Suppressor macrophage (primary cell): ENCODE data around the gene DGKZ.

ENCODE experiments used
- DNase-seq, 4 experiments: peaks; one replicate each; pipeline ENCODE4 v3.0.0-alpha.2; 2020 to 2022

The DGKZ gene

DNA sequence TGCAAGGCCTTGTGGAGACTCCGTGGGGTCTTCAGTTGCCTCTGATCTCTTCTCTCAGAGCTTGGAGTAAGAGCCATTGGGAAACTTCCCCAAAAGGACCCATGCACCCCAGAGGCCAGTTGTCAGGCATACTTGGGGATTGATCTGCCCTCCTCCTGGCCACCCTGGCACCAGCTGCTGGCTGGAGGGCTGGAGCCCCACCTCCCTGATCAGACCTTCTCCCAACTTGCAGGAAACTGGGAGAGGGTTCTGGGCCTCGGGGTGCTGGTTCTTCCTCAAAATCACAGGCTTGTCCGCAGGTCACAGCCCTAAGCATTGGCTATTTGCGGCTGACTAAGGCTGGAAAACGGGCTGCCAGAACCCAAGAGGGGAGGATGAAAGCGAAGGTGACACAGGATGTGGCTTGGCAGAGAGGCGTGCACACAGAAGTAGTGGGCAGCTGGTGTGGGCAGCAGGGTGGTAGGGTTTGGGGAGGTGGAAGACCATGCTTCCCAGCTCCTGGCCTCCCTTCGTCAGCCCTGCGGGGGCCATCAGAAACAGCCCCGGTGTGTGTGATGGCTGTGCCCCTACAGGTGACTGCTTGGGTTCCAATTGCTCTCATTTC, 1.3 kb upstream of the DGKZ start:
- peak; percentile 62 to 76 (median 74) for DNase-seq

DNA sequence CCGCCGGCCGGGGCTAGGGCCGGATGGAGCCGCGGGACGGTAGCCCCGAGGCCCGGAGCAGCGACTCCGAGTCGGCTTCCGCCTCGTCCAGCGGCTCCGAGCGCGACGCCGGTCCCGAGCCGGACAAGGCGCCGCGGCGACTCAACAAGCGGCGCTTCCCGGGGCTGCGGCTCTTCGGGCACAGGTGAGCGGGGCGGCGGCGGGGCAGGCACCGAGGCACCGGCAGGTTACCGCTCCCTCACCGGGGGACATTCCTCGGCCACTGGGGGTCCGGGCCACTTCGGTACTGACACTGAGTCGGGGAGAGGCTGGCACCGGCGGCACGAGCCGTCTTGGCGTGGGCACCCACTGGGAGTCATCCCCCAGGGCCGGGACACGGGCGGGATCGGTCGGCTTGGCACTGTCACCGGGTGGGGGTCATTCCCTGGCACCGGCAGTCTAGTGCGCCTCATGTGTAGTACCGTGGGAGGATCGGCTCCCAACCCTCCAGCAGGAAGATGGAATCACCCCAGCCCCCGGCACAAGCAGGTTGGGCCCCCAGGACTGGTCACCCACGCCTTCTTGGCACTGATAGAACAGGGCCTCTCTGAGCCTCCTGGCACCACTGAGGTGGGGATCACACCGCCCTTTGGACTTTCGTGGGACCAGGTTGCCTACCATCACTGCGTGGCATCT, 511 bp downstream of the DGKZ start:
- no peak for DNase-seq

DNA sequence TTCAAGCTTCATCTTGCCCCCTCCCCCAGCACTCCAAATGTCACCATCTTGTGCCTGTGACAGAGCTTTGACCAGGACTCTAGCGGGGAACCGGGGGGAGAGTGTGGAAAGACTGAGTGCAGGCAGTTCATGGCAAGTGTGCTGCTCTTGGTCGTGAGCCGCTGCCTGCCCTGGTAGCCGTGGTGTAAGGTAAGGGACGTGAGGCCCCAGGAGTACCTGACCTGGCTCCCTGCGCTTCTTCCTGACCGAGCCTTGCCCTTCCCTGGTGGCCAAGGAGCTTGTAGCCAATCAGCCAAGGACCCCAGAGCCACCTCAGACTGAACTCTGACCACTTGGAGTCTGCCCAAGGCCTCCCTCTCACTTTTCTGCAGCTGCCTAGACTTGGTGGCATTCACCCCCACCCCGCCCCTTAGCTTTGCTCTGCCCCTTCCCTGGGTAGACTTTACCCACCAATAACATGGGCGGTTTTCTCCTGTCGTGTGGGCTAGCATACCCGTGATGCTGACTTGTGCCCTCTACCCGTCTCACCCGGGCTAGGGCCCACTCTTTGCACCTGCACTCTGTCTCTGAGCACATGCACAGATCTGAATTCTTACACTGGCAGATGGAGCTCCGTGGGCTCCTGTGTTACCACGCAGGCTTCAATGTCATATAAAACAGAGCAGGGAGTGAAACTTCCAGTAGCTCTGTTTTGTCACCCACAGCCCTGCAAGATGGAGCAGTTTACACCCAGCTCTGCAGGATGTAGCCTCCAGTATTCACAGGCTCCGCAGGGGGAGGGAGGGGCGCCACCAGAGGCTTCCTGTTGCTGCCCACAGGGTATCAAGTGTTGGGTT, 1.5 kb downstream of the DGKZ start:
- no peak for DNase-seq

DNA sequence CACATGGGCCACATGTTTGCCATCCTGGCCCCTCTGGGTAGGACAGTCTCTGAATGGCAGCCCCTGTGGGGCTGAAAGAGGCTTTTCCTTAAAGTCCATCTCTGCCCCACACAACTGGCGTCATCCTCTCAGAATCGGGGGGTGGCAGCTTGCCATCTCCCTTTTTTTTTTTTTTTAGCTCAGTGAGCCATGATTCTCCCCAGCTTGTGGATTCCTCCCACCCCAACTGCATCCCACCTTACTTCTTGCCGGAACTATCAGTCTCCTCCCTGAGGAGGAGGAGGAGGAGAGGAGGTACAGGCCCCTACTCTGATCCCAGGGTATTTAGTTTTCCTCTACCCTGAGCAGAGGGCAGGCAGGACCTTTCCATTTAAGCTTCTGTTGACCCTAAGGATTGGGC, 3.4 kb downstream of the DGKZ start:
- DNase-seq = no peak

DNA sequence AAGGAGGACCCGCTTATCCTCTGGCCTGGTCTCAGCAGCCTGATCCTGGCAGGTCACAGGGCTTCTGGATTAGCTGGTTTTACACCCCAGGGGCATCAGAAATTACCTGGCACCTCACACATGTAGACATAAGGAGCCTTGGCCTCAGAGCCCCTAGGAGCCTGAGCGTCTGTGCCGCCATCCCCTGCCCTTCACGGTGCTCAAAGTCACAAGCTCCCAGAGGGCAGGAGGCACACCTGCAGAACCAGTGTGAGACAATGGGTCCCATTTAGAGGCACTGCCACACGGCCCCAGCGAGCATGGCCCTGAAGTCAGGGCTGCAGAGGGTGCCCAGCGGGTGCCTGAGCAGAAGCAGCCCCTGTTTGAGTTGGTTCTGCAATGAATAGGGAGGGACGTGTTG, 3.9 kb downstream of the DGKZ start:
- no peak for DNase-seq

DNA sequence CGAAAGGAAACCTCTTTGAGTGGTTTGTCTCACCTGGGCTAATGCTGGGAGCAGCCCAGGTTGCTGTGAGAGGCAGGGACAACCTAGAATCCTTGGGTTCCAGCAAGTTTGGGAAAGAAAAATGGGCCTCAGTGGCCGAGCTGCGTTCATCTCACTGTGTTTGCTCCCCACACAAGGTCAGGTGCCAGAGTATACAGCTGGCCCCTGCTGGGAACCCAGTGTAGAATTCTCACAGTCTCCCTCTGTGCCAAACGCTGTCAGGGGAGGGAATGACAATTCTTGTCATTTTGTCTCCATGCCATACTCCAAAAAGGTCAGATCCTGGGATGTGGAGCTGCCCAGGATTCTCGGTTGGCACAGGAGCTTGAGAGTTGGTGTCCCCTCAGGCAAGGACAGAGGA, 4.3 kb downstream of the DGKZ start:
- no peak for DNase-seq

DNA sequence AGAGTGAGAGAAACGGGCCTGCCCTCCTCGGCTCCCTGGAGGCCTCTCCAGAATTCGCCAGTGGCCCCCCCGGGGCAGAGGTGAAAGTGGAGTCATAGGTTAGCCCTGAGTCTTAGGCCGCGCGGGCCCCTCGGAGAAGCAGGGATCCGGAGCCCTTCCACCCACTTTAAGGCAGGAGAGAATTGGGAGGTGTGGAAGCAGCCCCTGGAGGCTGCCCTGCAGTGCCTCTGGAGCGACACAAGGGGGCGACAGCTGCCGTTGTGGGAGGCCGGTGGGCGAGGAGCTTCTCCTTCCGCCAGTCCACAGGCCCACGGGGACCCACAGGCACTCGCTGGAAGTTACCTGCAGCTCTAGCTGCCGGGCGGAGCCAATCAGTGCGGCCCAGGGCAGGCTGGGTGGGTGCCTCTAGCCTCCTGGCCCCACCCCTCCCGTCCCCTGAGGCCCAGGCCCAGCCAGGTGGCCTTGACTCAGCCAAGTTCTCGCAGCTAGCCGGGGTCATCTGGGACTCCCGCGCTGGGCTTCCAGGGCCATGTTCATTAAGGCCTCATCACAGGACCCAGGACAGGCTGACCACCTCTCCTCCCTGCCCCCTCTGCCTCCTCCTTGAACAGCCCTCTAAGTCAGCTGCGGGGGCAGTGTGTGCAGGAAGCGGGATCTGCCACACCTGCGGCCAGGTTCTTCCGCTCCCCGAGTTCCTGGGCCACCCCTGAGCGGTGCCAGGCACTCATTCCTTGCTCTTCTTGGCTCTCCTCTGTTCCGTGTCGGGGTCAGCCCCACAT, 5.0 kb downstream of the DGKZ start:
- peak; percentile 70 to 83 (median 77) for DNase-seq

DNA sequence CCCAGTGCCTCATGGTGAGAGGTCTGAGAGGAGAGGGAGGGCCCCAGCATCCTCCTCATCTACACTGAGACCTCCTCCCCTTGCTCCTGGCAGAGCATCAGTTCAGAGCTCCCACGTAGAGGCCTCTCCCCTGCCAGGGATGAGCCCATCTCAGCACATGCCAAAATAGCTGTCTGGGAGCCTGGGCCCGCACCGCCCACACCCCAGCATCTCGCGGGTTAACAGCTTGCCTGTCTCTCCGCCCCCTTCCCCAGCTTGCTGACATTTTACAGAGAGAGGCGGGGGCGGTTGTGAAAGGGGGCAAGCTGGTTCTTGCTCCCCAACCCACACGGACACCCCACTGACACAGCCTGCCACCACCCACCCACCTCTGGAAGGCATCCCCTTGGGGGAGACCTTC, 6.4 kb downstream of the DGKZ start:
- peak; percentile 51 to 70 (median 68) for DNase-seq

DNA sequence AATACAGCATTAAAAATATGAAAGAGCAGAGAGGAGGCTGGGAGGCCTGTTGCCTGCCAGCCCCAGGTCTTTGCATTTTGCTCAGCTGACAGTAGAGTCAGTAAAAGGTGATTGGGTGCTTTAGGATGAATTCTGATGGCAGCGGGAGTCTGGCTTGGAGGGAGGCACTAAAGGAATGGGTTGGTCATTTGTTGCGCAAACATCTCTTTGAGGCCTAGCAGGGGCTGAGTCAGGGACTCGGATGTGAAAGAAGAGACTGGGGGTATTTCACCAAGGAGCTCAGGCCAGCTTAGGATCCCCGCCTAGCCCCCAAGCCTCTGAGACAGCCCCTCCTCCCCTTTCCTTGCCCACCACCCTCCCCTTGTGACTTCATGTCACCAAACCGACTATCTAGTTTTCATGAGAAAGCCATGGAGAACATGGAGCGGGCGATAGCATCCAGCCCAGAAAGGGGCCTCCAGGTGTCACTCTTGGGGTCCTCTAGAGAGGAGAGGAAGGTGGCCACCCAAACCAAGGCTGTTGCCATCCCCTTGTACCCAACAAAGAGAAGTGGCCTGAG, 9.7 kb downstream of the DGKZ start:
- DNase-seq = peak in 3 of 4 experiments; percentile 66 to 79 (median 73)

DNA sequence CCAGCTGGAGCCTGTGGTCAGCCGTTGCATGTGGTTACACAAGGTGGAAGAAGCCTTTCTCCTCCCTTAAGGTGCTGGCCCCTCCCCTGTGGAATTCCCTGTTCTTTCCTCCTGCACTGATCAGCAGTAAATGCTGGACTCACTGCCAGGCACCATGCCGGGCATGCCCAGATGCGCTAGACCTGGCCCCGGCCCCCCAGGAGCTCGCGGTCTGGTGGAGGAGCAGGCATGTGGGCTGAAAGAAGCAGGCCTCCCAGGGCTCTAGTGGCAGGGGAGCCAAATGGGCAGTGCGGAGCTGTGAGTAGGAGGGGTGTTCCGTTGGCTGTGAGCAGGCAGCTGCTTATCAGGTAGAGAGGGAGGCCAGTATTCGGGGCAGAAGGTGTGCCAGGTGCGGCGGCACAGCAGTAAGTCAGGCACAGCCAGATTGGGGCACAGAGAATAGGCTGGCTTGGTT, 10.2 kb downstream of the DGKZ start:
- DNase-seq = peak in 1 of 4 experiments; percentile 40

DNA sequence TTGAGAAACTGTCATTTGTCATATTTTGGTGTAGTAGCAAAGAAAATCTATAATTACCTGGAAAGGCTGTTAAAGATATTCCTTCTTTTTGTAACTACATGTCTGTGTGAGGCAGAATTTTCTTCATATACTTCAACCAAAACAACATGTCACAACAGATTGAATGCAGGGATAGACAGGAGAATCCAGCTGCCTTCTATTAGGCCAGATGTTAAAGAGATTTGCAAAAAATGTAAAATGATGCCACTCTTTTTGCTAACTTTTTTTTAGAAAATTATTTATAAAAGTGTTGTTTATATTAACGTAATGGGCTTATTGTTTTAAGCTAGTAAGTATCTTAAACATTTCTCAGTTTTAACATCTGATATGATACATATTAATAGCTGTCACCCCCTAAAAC, 12.7 kb downstream of the DGKZ start:
- no peak for DNase-seq

DNA sequence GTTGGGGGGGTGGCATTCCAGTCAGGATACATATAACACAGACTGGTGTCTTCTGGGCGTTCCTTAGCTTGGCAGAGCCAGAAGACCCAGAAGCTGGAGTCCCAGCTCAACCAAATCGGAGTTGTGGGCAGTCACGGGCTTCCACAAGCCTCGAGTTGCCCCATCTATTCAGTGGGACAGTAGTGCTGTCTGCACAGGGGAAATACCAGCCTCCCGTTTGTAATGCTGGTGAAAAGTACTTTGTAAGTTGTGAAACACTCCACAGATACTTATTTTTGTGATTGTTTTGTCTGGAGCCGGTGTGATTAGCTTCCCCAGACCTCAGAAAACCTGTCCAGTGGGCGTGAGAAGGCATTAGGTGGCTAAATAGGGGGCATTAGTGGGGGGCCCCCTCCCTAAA, 13.6 kb downstream of the DGKZ start:
- peak; percentile 76 to 88 (median 82) for DNase-seq

DNA sequence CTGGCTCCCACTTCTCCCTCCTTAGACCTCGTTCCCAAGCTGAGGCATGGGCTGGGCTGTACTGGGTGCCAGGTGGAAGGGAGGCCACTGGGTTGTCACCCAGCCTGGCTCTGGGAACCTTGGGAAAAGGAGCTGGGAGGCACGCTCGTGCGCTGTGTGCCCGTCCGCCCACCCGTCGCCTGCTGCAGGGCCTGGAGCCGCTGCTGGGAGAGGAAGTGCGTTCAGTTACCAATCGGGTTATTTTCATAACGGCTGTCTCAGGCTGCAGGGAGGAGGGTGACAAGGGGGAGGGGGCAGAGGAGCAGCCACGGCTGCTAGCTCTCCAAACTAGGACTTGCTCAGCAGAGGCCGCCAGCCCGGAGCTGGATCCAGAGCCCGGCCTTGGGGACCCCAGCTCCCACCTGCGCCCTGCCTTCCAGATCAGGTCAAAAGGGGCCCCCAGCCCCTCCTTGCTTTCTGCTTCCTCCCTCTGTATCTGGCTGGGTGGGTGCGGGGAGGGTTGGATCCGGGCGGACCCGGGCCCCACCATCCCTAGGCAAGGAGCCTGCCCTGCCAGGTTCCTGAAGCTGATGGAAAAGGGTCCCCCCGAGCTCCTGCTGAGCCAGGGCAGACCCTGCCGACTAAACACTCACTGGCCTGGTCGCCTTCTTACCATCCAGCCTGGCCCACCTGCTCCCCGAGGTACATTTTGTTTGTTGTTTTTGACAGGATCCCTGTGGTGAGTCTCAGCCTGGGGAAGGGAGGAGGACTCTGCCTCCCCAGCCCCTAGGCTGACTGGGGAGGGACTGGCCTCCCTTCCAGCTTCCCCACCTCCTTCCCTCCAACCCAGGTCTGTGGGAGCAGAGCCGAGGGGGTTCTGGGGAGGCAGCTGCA, 14.3 kb downstream of the DGKZ start:
- DNase-seq = peak; percentile 89 to 95 (median 95)

DNA sequence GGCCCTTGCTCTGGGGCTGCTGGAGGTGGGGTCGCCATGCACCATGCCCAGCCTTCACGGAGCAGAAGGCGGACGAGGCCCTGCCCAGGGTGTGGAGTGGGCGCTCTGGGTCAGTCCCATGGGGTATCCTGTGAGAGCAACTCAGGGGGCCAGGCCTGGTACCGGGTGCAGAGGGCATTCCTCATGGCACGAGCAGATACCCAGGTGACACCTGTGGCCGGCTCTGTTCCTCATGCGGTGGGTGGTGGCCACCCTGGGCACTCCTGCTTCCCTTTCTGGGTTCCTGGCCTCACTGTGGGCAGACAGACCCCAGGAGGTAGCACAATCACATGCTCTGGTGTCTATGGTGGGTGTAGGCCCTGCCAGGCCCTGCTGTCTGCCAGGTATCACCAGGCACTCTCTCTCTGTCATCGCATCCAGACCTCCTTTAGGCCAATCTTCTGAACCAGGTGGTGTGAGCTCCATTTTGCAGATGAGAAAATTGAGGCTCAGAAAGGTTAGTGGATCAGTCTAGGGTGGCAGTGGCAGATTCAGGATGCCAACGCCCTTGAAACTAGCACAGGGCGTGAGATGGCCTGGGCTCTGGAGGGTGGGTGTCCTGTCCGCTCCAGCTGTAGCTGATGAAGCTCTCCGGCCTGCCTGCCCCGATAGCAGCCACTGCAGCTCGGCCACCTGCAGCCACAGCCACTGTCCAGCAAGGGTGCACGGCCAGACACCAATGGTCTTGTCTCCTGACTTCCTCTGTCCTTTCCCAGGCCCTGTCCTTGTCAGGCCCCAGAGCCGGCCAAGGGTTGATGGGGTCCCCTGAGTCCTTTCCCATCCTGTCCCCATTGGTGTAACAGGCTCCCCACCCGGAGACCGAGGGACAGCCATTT, 15.1 kb downstream of the DGKZ start:
- peak in 1 of 4 experiments; percentile 54 for DNase-seq

DNA sequence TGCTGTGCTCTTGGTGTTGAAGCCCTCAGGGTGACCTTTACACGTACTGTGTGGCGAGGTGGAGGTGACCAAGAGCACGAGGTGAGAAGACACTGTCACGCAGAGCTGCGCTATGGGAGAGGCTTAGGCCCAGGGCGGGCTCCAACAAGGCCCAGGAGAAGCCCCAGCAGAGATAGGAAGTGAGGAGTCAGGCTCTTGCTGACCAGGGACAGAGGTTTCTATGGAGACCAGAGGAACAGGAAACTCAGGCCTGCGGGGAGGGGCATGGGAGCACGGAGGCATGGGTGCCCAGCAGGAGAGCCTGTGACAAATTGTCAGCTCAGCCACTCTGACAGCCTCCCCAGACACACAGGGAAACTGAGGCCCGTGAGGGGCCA, 15.8 kb downstream of the DGKZ start:
- DNase-seq = peak; percentile 91 to 97 (median 95)

DNA sequence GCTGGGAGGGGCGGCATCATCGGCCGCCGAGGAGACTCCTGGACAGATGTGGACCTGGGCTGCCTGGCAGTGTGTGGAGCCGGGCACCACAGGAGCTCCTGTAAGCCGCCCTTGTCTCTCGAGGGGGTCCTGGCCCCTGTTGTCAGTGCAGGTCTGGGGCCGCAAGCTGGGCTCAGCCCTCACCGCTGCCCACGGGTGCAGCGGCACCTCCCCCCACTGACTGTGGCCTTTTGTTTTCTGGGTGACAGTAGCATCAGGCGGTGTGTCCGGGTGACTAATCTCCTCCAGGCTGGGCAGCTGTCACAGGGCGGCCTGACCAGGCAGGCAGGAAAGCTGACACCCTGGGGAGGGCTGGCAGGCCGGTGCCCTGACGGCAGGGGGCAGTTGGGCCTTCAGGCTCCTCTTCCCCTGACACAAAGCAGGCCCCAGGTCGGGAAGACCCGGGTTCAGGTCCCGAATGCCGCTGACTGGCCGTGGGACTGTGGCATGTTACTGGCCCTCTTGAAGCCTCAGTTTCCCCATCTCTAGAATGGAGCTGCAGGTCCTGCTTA, 16.3 kb downstream of the DGKZ start:
- peak; percentile 86 to 94 (median 92) for DNase-seq

DNA sequence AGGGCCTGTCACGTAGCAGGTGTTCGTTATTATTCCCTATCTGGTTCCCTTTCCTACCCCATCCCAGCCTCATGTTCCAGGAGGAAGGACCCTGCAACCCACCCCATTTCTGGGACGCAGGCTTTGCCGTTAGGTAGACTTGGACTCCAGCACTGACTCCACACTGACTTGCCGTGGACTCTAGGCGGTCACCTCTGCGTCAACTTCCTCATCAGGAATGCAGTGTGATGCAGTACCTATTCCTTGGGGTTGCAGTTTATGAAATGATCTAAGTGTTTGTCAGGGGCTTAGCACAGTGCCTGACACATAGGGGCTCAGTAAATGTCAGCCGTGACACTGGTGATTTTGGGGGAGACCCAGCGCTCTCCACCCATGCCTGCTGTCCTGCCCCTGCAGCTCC, 16.8 kb downstream of the DGKZ start:
- peak; percentile 46 to 64 (median 54) for DNase-seq

DNA sequence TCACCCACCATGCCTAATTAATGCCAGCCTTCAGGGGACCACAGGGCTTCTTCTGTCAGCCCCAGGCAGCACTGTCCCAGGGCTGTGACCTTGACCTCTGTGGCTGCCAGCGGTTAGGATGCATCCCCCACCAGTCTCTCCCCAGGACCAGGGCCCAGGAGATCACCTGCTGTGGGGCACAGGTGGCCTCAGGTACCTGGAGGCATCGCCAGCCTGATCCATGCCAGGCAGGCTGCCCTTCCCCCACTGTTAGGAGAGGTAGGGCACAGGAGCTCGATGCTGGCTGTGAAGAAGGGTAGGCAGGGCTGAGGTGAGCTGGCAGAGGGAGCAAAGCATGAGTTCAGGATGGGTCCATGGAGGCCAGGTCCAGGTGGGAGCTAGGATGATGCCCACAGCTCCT, 17.5 kb downstream of the DGKZ start:
- no peak for DNase-seq

DNA sequence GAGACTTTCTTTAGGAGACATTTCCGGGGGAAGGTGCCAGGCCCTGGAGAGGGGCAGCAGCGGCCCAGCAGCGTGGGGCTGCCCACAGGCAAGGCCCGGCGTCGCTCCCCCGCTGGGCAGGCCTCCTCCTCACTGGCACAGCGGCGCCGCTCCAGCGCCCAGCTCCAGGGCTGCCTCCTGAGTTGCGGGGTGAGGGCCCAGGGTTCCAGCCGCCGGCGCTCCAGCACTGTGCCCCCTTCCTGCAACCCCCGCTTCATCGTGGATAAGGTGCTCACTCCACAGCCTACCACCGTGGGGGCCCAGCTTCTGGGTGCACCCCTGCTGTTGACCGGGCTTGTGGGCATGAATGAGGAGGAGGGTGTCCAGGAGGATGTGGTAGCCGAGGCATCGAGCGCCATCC, 19.0 kb downstream of the DGKZ start:
- DNase-seq = no peak

DNA sequence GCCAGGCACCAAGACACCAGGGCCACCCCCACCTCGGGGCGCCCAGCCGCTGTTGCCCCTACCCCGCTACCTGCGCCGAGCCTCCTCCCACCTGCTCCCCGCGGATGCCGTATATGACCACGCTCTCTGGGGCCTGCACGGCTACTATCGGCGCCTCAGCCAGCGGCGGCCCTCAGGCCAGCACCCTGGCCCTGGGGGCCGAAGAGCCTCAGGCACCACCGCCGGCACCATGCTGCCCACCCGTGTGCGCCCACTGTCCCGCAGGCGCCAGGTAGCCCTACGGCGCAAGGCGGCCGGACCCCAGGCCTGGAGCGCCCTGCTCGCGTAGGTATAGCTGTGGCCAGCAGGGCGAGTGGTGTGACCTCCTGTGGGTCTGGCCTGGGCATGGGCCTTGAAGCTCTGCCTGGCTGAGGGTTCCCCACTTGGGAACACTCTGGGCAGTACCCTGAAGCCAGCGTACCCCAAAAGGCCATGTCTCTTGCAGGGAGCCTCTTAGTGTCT, 19.4 kb downstream of the DGKZ start:
- DNase-seq = no peak
